HG02623 (cell line): ENCODE measurements around the gene SETD3.

Source experiments
- ATAC-seq: cut with Tn5 transposase; IDR thresholded peaks from one replicate; pipeline ENCODE4 v1.9.1; 2021; ENCODE audit warnings: moderate library complexity; ENCODE audit not compliant: unreplicated experiment

The SETD3 gene

GRCh38 chr14:99461411-99462085 lies 19.1 kb downstream of the SETD3 start:
- ATAC-seq, result no peak

- no peak for ATAC-seq
Observed at GRCh38 chr14:99460793-99461192, 19.9 kb downstream of the SETD3 start.

- no peak for ATAC-seq
Observed at GRCh38 chr14:99459481-99460100, 21.1 kb downstream of the SETD3 start.

GRCh38 chr14:99454246-99454645 lies 26.4 kb downstream of the SETD3 start:
- ATAC-seq, result no peak

- ATAC-seq, result no peak
Observed at GRCh38 chr14:99452968-99453367, 27.7 kb downstream of the SETD3 start.

- no peak for ATAC-seq
Observed at GRCh38 chr14:99451234-99451633, 29.4 kb downstream of the SETD3 start.

- no peak for ATAC-seq
Observed at GRCh38 chr14:99450266-99450665, 30.4 kb downstream of the SETD3 start.

- ATAC-seq, result no peak
Observed at GRCh38 chr14:99447739-99448138, 32.9 kb downstream of the SETD3 start.

- no peak for ATAC-seq
Observed at GRCh38 chr14:99445931-99446330, 34.7 kb downstream of the SETD3 start.

GRCh38 chr14:99441918-99442317 lies 38.7 kb downstream of the SETD3 start:
- ATAC-seq, result no peak

GRCh38 chr14:99441157-99441870 lies 39.3 kb downstream of the SETD3 start:
- no peak for ATAC-seq

- ATAC-seq, result no peak
Observed at GRCh38 chr14:99440278-99440677, 40.4 kb downstream of the SETD3 start.

GRCh38 chr14:99437706-99438105 lies 43.0 kb downstream of the SETD3 start:
- ATAC-seq, result no peak

GRCh38 chr14:99436247-99437180 lies 44.1 kb downstream of the SETD3 start:
- ATAC-seq, result no peak

- ATAC-seq, result no peak
Observed at GRCh38 chr14:99435327-99435726, 45.3 kb downstream of the SETD3 start.

- ATAC-seq, result no peak
Observed at GRCh38 chr14:99432485-99432884, 48.2 kb downstream of the SETD3 start.

- no peak for ATAC-seq
Observed at GRCh38 chr14:99431986-99432385, 48.7 kb downstream of the SETD3 start.

- ATAC-seq, result peak; percentile 47
Observed at GRCh38 chr14:99430491-99430890, 50.2 kb downstream of the SETD3 start.

- ATAC-seq, result no peak
Observed at GRCh38 chr14:99427632-99428300, 52.9 kb downstream of the SETD3 start.

- no peak for ATAC-seq
Observed at GRCh38 chr14:99426813-99427346, 53.8 kb downstream of the SETD3 start.
